SK-N-MC (cell line): ENCODE measurements around the gene TTLL13.

Source experiments
- EZH2 ChIP-seq: fragments of 200-600 bp; sonication (generic); IDR thresholded peaks from one replicate; pipeline ENCODE4 v1.6.1; 2017; ENCODE audit warnings: antibody characterized with exemption
- POLR2AphosphoS5 ChIP-seq: IDR thresholded peaks from 2 replicates; pipeline ENCODE4 v1.6.1; 2012; ENCODE audit warnings: mild to moderate bottlenecking, low read depth, low read length, borderline replicate concordance

- no peak for TF ChIP-seq EZH2
- no peak for TF ChIP-seq POLR2AphosphoS5
Measured at GRCh38 chr15:90211440-90212143, 37.8 kb upstream of the TTLL13 start.
